Mesenchymal stem cell (in vitro differentiated cells and primary cell): Measurements from ENCODE around the gene ATG2A.

Source experiments
- DNase-seq: peaks from one replicate; pipeline ENCODE4 v3.0.0-alpha.2; 2013
- H2AFZ ChIP-seq: one replicate; pipeline ENCODE4 v1.6.1; 2013; ENCODE audit warnings: low read depth, mild to moderate bottlenecking, control low read depth, inconsistent platforms, low read length, moderate library complexity
- H2AK5ac ChIP-seq: 2 replicates; pipeline ENCODE4 v1.6.1; 2013; ENCODE audit warnings: low read length, moderate library complexity, mild to moderate bottlenecking, inconsistent platforms; ENCODE audit not compliant: severe bottlenecking
- H2BK120ac ChIP-seq: one replicate; pipeline ENCODE4 v1.6.1; 2013; ENCODE audit warnings: low read depth, mild to moderate bottlenecking, inconsistent platforms, low read length, moderate library complexity
- H2BK12ac ChIP-seq, 2 experiments: one replicate each; pipeline ENCODE4 v1.6.1; 2013; ENCODE audit warnings: inconsistent platforms in 2 of 2, low read length in 2 of 2, mild to moderate bottlenecking in 2 of 2, moderate library complexity in 2 of 2, control low read depth in 1 of 2
- H2BK15ac ChIP-seq: one replicate; pipeline ENCODE4 v1.6.1; 2013; ENCODE audit warnings: mild to moderate bottlenecking, low read depth, inconsistent platforms; ENCODE audit not compliant: poor library complexity, severe bottlenecking
- H2BK5ac ChIP-seq: 2 replicates; pipeline ENCODE4 v1.6.1; 2013; ENCODE audit warnings: low read depth, mild to moderate bottlenecking, low read length, control low read depth, inconsistent platforms; ENCODE audit not compliant: poor library complexity, severe bottlenecking
- H3K14ac ChIP-seq, 2 experiments: one replicate each; pipeline ENCODE4 v1.6.1; 2013; ENCODE audit warnings: inconsistent platforms in 2 of 2, low read length in 2 of 2, control low read depth in 1 of 2, mild to moderate bottlenecking in 1 of 2, moderate library complexity in 1 of 2
- H3K18ac ChIP-seq, 2 experiments: one replicate each; pipeline ENCODE4 v1.6.1; 2013; ENCODE audit warnings: inconsistent platforms in 2 of 2, low read length in 2 of 2, control low read depth in 1 of 2, low read depth in 1 of 2, mild to moderate bottlenecking in 1 of 2
- H3K23ac ChIP-seq, 2 experiments: one replicate each; pipeline ENCODE4 v1.6.1; 2013; ENCODE audit warnings: inconsistent platforms in 2 of 2, low read length in 2 of 2, mild to moderate bottlenecking in 2 of 2, moderate library complexity in 2 of 2, control low read depth in 1 of 2
- H3K27ac ChIP-seq: 2 replicates; pipeline ENCODE4 v1.5.1; 2013; ENCODE audit warnings: mild to moderate bottlenecking, moderate library complexity, low read length, control low read depth, inconsistent platforms; ENCODE audit not compliant: poor library complexity, severe bottlenecking
- H3K27me3 ChIP-seq, 2 experiments: 2 replicates each; pipeline versions ENCODE4 v1.6.1 to v1.7.0; 2013; ENCODE audit warnings: low read length in 2 of 2, mild to moderate bottlenecking in 2 of 2, moderate library complexity in 2 of 2, control low read depth in 1 of 2, inconsistent platforms in 1 of 2; ENCODE audit not compliant: control insufficient read depth in 1 of 2, insufficient read depth in 1 of 2
- H3K36me3 ChIP-seq, 2 experiments: 2 replicates each; pipeline versions ENCODE4 v1.6.1 to v1.7.0; 2013; ENCODE audit warnings: low read length in 2 of 2, control low read depth in 1 of 2, inconsistent platforms in 1 of 2, low read depth in 1 of 2, mild to moderate bottlenecking in 1 of 2; ENCODE audit not compliant: insufficient read depth in 2 of 2, control insufficient read depth in 1 of 2
- H3K4ac ChIP-seq, 2 experiments: one replicate each; pipeline ENCODE4 v1.6.1; 2013; ENCODE audit warnings: inconsistent platforms in 2 of 2, low read length in 2 of 2, mild to moderate bottlenecking in 2 of 2, moderate library complexity in 2 of 2, control low read depth in 1 of 2, low read depth in 1 of 2
- H3K4me1 ChIP-seq: 2 replicates; pipeline ENCODE4 v1.6.1; 2013; ENCODE audit warnings: low read depth, low read length, control low read depth; ENCODE audit not compliant: control insufficient read depth, insufficient read depth
- H3K4me2 ChIP-seq: 2 replicates; pipeline ENCODE4 v1.6.1; 2013; ENCODE audit warnings: low read length, mild to moderate bottlenecking, inconsistent platforms; ENCODE audit not compliant: poor library complexity, severe bottlenecking
- H3K4me3 ChIP-seq, 2 experiments: 2 replicates each; pipeline versions ENCODE4 v1.5.1 to v1.7.0; 2013; ENCODE audit warnings: low read length in 2 of 2, mild to moderate bottlenecking in 2 of 2, control low read depth in 1 of 2, low read depth in 1 of 2; ENCODE audit not compliant: insufficient read depth in 1 of 2
- H3K79me1 ChIP-seq: replicated peaks from 2 replicates; pipeline ENCODE4 v1.6.1; 2013; ENCODE audit warnings: mild to moderate bottlenecking, control low read depth, low read length, inconsistent platforms; ENCODE audit not compliant: poor library complexity, severe bottlenecking
- H3K9ac ChIP-seq: 2 replicates; pipeline ENCODE4 v1.7.0; 2013; ENCODE audit warnings: mild to moderate bottlenecking, low read length, moderate library complexity
- H3K9me3 ChIP-seq: 2 replicates; pipeline ENCODE4 v1.7.0; 2013; ENCODE audit warnings: mild to moderate bottlenecking, low read length; ENCODE audit not compliant: control insufficient read depth
- H4K8ac ChIP-seq: one replicate; pipeline ENCODE4 v1.6.1; 2013; ENCODE audit warnings: inconsistent platforms, mild to moderate bottlenecking, low read length, moderate library complexity
- H4K91ac ChIP-seq: one replicate; pipeline ENCODE4 v1.6.1; 2013; ENCODE audit warnings: mild to moderate bottlenecking, low read length, inconsistent platforms
- whole genome bisulfite sequencing: methylation state at CpG from one replicate; pipeline ENCODE4 v1.1.7; 2013; ENCODE audit warnings: mixed read lengths; 5-methylcytosine and 5-hydroxymethylcytosine counted together

Gene ATG2A

DNA sequence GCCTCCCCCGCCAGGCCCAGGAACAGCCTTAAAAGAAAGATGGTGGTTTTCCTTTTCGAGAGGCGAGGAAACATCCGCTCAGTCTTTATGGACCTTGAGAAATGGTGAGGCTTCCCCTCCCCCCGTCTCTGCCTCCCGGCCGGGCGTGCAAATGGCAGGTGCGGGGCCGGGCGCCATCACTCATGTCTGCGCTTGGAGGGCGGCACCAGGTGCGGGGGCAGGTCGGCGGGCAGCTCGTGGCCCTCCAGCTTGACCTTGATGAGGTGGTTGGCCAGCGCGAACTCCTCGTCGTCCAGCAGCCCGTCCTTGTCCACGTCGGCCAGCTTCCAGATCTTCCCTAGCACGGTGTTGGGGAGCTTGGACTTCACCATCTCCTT lies 62.9 kb downstream of the ATG2A start:
- no peak for DNase-seq
- Histone ChIP-seq H3K9me3 (no peaks in the 10 kb centered on the region), H3K4me3 (peak overlapping the region in 1 of 2 experiments; percentile 52), H2BK120ac (peak overlapping the region; percentile 80), H3K27me3 (no peaks in the 10 kb centered on the region), H4K91ac (peak overlapping the region; percentile 93), H3K4me2 (no peak overlapping the region), H3K18ac (peak overlapping the region; percentile 79 to 93), H3K27ac (peak overlapping the region; percentile 74), H3K14ac (peak overlapping the region in 1 of 2 experiments; percentile 29), H4K8ac (peak overlapping the region; percentile 79), H2BK12ac (peak overlapping the region; percentile 67 to 92), H3K9ac (peak overlapping the region; percentile 53), H3K23ac (no peak overlapping the region), H2BK15ac (peak overlapping the region; percentile 75), H2AFZ (no peak overlapping the region), H3K79me1 (peaks cover 32% of the 10 kb centered on the region), H3K4ac (peak overlapping the region; percentile 35 to 82), H3K4me1 (peaks cover 74% of the 10 kb centered on the region), H2BK5ac (no peak overlapping the region), H2AK5ac (peak overlapping the region; percentile 58), H3K36me3 (peaks cover 36 to 72% of the 10 kb centered on the region in 2 experiments)
- WGBS: 95% methylated on average over 25 of the region's 25 CpGs

DNA sequence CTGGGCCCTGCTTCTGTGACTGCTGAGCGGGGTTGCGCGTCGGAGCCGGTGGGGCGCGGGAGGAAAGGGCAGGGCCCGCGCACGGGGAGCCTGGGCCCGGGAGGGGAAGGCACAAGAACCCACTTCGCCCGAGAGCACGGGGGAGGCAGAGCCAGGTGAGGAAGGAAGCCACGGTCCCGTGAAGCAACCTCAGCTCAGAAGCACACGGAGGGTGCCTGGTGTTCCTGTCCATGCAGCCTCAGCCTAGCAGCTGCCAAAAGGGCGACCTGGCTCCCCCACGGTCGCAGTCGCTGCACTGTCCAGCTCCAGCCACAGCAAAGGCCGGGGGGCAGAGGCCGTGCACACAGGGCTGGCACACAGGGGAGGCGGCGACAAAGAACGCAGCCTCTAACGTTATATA lies 63.3 kb downstream of the ATG2A start:
- peaks cover 32 to 68% of the 10 kb centered on the region in 2 experiments for H3K36me3 ChIP-seq
- H3K23ac ChIP-seq: no peak overlapping the region
- no peak overlapping the region for H3K14ac ChIP-seq
- H3K9ac ChIP-seq: no peak overlapping the region
- H4K91ac ChIP-seq: peak overlapping the region; percentile 36
- H3K18ac ChIP-seq: peak overlapping the region; percentile 42 to 46
- H2AFZ ChIP-seq: no peak overlapping the region
- H4K8ac ChIP-seq: no peak overlapping the region
- peaks cover 30% of the 10 kb centered on the region for H3K79me1 ChIP-seq
- no peak overlapping the region for H2BK5ac ChIP-seq
- no peak overlapping the region for H3K4ac ChIP-seq
- H3K4me2 ChIP-seq: no peak overlapping the region
- H3K27me3 ChIP-seq: no peaks in the 10 kb centered on the region
- WGBS: 86% methylated on average over 27 of the region's 27 CpGs
- no peak for DNase-seq
- peaks cover 75% of the 10 kb centered on the region for H3K4me1 ChIP-seq
- peak overlapping the region; percentile 40 for H2BK120ac ChIP-seq
- H3K9me3 ChIP-seq: no peaks in the 10 kb centered on the region
- no peak overlapping the region for H3K27ac ChIP-seq
- no peak overlapping the region for H3K4me3 ChIP-seq
- H2AK5ac ChIP-seq: peak overlapping the region; percentile 5
- H2BK15ac ChIP-seq: peak overlapping the region; percentile 56
- H2BK12ac ChIP-seq: peak overlapping the region; percentile 19 to 51

DNA sequence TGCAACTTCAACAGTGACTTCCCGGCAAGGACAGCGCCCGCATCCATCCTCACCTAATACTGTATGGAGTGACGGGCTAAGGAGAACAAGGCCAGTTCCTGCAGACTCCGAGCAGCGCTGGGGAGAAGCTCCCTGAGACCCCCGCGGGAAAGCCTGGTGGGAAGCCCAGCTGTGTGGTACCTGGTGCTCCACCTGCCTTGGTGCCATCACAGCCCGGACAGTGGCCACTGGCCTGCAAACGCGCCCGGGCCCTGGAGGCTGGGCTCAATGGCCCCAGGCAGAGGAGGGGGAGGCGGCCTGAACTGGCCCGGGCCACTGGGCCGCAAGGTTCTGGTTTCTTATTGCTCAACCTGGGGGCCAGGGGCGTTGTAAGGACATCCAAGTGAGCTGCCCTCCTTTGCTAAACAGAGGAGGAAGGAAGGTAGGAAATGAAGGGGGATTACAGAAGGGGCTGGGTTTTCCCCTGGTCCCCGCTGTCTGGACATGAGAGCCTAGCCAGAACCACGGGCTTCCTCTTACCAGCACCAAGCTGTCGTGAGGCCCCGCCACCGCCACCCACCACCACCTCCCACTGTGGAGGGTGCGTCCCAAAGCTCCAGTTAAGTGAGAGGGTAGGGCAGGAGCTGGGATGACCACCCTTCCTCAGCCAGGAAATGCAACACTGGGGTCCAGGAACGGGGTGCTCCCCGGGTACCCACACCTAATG lies 64.1 kb downstream of the ATG2A start:
- no peak overlapping the region for H3K9ac ChIP-seq
- WGBS: 89% methylated on average over 22 of the region's 24 CpGs
- no peak for DNase-seq
- peaks cover 26% of the 10 kb centered on the region for H3K79me1 ChIP-seq
- peak overlapping the region; percentile 43 to 64 for H2BK12ac ChIP-seq
- H3K27me3 ChIP-seq: no peaks in the 10 kb centered on the region
- H3K18ac ChIP-seq: peak overlapping the region; percentile 24 to 41
- no peak overlapping the region for H3K14ac ChIP-seq
- H3K9me3 ChIP-seq: no peaks in the 10 kb centered on the region
- H4K8ac ChIP-seq: no peak overlapping the region
- H3K4ac ChIP-seq: peak overlapping the region in 1 of 2 experiments; percentile 21
- peak overlapping the region; percentile 79 for H2AK5ac ChIP-seq
- peak overlapping the region; percentile 66 for H4K91ac ChIP-seq
- H2BK5ac ChIP-seq: no peak overlapping the region
- peaks cover 77% of the 10 kb centered on the region for H3K4me1 ChIP-seq
- no peak overlapping the region for H3K27ac ChIP-seq
- no peak overlapping the region for H3K4me3 ChIP-seq
- no peak overlapping the region for H3K23ac ChIP-seq
- H3K36me3 ChIP-seq: peaks cover 27 to 62% of the 10 kb centered on the region in 2 experiments
- H2AFZ ChIP-seq: no peak overlapping the region
- H2BK15ac ChIP-seq: peak overlapping the region; percentile 44
- H3K4me2 ChIP-seq: no peak overlapping the region
- no peak overlapping the region for H2BK120ac ChIP-seq

DNA sequence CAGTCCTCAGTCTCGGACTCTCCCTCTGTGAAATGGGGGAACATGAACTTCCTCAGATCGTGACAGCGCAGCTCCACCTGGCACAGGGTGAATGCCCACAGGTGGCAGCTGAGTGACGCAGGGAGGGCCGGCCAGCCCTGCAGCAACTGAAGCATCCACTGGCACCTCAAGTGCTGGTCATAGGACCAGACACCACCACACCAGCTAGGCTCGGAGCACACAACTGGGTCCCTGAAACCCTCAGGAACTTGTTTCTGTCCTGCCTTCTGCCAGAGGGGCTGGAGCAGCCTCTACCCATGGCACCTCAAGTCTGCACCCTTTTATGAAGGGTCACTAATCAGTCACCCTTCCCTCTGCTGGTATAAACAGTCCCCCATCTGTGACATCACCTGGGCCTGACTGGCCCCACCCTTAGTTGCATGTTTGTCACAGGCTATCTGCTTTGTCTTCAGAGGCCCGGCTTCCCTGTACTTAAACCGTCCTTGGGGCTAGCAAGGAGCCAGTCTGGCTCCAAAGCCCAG lies 65.1 kb downstream of the ATG2A start:
- 81% methylated on average over 8 of the region's 8 CpGs for WGBS
- H4K91ac ChIP-seq: peak overlapping the region; percentile 79
- peaks cover 75% of the 10 kb centered on the region for H3K4me1 ChIP-seq
- peaks cover 21 to 52% of the 10 kb centered on the region in 2 experiments for H3K36me3 ChIP-seq
- H2AFZ ChIP-seq: no peak overlapping the region
- no peak overlapping the region for H3K27ac ChIP-seq
- H3K14ac ChIP-seq: no peak overlapping the region
- no peak for DNase-seq
- no peaks in the 10 kb centered on the region for H3K27me3 ChIP-seq
- no peak overlapping the region for H3K18ac ChIP-seq
- no peak overlapping the region for H2BK5ac ChIP-seq
- peak overlapping the region; percentile 13 for H2AK5ac ChIP-seq
- no peak overlapping the region for H3K4me2 ChIP-seq
- H3K79me1 ChIP-seq: peaks cover 22% of the 10 kb centered on the region
- H3K23ac ChIP-seq: no peak overlapping the region
- H3K4ac ChIP-seq: peak overlapping the region in 1 of 2 experiments; percentile 51
- no peak overlapping the region for H2BK120ac ChIP-seq
- no peaks in the 10 kb centered on the region for H3K9me3 ChIP-seq
- no peak overlapping the region for H2BK15ac ChIP-seq
- peak overlapping the region; percentile 47 for H4K8ac ChIP-seq
- H3K4me3 ChIP-seq: no peak overlapping the region
- no peak overlapping the region for H2BK12ac ChIP-seq
- H3K9ac ChIP-seq: no peak overlapping the region
